ENCODE measurements around the gene SMARCAD1.
"Not testable (repeated sequence)": the region's sequence is repeated elsewhere in the genome, so short reads cannot be mapped to it uniquely, and the experiment has no call there.

SMARCAD1 gene

DNA sequence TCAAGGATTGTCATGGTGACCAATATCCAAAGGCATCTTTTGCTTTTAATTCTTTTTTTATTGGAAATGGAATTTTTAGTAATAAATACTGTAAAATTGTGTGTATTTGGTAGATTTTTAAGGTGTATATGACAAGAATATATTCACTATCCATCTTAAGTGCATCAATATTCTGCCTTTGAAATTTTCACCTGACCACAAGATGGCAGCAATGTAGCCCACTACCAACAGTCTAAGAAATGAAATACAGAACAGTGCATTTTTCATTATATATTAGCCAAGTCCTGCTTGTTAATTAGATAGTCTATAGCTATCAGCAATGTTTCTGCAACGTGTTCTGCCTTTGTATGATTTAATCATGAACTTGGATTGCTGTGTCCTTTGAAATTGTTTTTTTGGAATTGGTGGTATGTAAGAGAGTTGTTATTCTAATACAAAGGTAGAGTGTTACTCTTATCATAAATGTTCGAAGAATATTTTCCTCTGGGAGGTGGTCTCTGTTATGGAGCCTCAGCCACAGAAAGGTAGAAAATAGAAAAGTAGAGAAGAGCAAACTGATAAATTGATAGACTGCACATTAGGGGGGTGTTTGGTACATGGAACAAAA, 96.8 kb downstream of the SMARCAD1 start:
- peak; percentile 17 for DNase-seq

DNA sequence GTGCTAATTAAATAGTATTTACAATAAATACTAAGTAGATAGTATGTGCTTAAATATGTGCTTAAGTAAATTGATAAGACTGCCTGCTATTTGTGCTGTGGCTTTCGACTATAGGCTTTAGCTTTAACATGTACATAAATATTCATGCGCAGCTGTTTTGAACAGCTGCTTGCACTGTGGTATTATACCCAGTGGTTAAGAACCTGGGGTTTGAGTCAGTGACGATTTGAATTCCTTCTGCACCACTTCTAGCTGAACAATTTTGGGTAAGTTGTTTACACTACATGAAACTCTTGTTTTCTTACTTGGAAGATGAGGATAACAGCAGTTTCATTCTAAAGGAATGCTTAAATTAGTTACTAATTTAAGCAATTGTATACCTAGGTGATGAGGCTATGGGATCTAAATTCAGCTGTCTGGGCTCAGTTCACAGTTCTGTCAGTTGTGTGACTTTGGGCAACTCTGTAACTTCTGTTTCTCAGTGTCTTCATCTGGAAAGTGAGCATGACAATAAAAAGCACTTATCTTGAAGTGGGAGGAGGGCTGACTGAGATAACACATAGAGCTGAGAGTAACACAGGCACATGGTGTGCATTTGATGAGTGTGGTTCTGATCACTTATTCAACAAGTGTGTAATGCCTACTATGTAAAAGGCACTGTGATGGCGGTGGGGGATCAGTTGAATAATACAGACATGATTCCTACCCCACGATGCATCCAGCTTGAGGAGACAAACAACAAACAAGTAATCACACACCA, 98.0 kb downstream of the SMARCAD1 start:
- no peak for DNase-seq

DNA sequence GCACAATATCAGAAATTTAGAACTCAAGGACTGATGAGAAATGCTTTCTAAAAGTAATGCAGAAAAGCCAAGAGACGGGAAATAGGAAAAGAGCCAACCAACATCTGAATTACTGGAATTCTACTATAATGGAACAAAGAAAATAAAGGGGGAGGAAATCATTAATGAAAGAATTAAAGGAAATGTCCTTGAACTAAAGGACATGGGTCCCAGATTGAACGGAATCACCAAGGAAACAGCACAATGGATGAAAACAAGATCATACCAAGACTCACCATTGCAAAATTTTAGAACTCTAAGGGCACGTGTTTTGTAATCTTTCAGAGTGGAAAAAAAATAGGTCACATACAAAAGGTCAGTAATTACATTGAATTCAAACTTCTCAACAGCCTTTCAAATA, 99.0 kb downstream of the SMARCAD1 start:
- no peak for DNase-seq

DNA sequence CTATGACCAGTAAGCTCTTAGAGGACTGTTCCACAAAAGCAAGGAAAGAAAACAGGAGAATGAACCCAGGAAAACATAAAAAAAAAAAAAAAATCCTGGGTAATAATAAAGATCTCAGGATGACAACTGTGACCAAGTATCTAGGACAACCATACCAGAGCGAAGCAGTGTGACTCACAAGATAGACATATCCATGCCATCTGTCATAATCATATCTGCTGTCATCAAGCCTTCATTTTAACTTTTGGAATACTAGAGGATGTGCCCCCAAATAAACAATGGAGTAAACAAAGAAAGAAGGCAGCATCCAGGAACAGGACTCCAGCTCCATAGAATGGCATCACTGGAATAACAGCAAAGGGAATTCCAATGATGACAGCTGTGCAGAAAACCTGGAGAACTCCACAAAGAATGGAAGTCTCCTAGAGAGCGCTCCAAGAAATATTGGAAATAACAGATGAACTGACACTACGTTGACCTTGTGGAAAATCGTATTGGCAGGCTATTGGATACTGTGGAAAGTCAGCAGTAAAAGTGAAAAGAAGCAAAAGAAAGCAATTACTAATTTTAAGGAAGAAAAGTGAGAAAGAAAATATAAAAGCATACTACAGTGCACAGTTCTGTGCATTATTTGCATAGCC, 99.7 kb downstream of the SMARCAD1 start:
- DNase-seq, result no peak

DNA sequence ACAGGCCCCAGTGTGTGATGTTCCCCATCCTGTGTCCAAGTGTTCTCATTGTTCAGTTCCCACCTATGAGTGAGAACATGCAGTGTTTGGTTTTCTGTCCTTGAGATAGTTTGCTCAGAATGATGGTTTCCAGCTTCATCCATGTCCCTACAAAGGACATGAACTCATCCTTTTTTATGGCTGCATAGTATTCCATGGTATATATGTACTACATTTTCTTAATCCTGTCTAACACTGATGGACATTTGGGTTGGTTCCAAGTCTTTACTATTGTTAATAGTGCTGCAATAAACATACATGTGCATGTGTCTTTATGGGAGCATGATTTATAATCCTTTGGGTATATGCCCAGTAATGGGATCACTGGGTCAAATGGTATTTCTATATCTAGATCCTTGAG, 112.3 kb downstream of the SMARCAD1 start:
- DNase-seq, result not testable (repeated sequence)

DNA sequence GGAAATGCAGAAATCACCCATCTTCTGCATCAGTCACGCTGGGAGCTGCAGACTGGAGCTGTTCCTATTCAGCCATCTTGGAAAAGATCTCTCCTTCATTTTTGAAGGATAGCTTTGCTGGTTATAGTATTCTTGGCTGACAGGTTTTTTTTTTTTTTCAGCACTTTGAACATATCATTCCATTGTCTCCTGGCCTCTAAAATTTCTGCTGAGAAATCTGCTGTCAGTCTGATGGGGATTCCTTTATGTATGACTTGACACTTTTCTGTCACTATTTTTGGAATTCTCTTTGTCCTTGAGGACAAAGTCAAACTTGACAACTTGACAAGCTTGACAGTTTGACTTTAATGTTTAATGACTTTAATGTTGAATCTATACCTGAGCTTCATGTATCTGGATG, 118.2 kb downstream of the SMARCAD1 start:
- DNase-seq, result no peak

DNA sequence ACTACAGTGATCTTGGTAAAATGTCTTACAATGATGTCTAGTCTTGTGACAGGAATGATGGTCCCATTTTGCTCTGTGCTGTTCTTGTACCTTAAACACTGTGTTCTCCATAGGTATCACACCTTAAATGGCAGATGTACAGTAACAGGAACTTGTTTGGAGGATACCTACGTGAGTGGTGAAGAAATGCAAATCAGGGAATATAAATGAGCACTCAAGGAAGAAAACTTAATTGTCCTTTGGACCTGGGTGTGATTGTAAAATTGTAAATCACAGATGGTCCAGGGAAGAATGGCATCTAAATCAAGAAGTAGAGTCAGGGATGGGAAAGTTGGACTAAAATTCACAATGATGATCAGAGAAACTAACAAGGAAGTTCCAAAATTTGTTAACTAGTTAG, 122.3 kb downstream of the SMARCAD1 start:
- no peak for DNase-seq

DNA sequence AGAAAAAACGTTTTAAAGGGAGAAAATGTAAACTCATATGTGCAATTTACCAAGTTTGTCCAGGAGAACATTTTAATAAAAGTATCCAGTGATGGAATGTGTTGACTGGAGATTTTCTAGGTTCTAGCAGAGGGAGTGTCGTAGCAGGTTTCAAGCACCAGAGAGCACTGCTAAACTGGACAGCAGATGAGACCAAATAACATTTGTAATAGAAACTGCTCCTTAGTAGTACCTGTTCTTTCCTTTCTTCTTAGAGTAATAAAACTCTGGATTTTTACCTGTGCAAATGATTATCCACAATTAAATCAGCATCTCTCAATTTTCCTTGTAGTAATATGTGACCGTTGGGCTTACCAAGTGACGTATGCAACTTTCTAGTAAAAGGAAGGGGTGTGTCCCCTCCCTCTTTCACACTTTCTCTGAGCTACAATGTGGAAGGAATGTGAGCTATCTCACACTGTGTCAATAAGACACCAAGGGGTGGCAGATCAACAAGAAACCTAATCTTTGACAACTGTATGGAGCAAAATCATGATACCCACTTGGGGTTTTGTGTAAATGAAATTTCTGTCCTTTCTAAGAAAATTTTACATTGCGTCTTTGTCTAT, 125.4 kb downstream of the SMARCAD1 start:
- DNase-seq, result no peak

DNA sequence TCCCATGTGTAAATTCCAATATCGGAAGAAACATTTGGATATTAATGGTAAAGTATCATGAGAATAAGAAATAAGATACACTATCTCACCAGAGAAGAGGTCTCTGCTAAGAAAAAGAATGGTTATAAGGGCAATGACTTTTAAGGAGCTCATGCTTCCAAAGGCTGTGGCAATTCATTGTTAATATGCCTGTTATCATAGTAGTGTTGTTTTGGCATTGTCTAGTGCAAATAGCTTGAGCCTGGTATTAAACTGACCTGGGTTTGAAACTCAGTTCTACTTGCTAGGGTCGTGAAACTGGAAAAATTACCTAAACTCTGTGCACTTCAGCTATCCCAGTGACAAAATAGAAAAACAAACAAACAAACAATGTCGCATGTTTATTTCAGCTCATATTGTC, 126.2 kb downstream of the SMARCAD1 start:
- no peak for DNase-seq

DNA sequence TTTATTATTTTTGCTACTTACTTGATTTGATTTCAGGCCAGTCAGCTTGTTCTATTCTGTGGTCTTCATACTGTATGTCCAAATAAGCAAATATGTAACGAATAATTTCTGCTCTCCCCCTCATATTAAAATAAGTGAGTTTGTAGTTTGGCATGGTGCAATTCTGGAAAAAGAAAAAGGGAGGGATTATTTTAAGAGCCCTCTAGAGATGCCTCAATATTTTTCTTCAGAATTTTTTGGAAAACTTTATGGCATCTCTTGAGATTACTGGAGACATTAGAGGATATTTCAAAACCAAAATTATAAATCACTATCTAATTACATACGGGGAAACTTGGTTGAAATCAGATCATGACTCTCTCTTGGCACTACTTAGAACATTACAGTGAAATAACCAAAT, 126.8 kb downstream of the SMARCAD1 start:
- no peak for DNase-seq

DNA sequence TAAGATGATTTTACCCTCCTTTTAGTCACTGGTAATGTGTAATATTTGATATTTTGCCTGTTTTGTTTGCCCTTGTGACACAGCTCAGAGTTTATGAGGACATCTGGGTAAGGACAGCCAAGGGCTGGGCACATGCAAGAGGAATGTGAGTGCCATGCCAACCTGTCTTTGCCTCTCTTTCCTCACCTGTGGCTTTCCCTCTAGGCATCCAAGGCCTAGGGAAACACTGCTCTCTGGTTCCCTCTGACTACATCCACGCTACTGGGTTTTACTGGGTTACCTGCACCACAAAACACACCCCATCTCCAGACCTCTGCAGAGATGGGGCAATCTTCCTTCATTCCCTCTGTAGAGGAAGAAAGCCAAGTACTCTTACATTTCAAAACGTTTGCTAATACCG, 127.3 kb downstream of the SMARCAD1 start:
- DNase-seq, result no peak

DNA sequence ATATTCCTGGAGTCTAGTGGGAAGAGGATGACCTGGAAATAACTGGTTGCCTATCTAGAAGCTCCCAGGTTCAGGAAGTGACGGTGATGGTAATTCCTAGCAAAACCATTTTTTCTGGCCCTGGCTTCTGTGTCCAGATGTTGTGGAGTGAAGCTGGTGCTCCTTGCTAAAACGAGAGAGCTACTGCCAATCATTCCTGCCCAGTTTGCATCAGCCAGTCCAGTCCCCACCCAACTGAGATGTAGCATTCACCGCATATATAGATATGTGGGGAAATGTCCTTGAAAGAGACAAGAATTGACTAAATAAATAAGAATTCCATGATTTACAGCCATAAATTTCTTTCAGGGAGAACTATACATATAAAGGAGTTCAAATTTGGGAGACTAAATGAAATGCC, 128.6 kb downstream of the SMARCAD1 start:
- DNase-seq, result no peak

DNA sequence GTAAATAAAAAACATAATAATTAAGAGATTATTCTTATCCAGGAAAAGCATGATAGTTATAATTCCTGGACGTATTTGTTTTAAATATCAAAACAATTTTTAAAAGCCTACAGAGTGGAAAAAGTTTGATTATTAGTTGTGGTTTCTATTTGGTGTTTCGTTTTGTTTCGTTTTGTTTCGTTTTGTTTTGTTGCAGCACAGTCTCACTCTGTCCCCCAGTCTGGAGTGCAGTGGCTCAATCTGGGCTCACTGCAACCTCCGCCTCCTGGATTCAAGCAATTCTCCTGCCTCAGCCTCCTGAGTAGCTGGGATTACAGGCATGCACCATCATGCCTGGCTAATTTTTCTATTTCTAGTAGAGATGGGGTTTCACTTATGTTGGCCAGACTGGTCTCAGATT, 129.1 kb downstream of the SMARCAD1 start:
- not testable (repeated sequence) for DNase-seq

DNA sequence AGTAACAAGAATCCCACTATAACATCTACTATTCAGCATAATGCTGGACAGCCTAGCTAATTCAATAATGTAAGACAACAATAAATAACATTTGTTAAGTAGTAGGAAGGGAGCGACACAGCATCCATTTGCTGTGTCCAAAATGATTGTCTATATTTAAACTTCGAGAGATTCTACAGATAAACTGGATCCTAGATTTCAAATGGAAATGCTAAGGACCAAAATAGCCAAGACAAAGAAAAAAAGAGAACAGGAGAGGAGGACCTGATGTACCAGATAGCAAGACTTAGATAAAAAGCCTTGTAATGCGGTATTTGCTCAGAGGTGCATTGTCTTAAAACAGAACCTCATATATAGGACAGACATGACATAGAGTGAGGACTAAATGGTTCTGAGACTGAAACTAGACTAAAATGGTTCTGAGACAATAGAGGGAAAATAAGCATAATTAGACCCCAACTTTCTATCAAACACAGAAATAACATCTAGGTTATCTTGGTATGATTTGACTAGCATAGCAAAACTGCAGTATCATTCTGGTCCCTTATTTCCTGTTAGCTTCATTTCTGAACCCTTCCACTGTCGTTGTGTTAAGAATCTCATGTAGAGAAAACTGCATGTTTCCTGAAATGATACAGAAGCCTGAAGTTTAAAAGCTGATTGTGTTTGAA, 131.2 kb downstream of the SMARCAD1 start:
- no peak for DNase-seq

DNA sequence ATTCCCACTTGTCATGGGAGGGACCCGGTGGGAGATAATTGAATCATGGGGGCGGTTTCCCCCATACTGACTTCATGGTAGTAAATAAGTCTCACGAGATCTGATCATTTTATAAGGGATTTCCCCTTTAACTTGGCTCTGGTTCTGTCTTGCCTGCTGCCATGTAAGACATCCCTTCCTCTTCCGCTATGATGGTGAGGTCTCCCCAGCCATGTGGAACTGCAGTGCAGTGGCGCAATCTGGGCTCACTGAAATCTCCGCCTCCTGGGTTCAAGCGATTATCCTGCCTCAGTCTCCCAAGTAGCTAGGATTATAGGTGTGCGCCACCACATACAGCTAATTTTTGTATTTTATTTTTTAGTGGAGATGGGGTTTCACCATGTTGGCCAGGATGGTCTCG, 132.1 kb downstream of the SMARCAD1 start:
- peak; percentile 15 for DNase-seq
